GM23338 (cell line): ENCODE measurements around the gene ELMOD3. TPM values are rescaled to one million over a fixed set of nuclear protein-coding genes. Genes with fewer than 3 reads are reported as not detected.

Source experiments
- ATAC-seq: fragments of 200-7000 bp; cut with Tn5 transposase; 3 replicates; pipeline ENCODE4 v1.9.1; 2020
- DNase-seq: peaks from one replicate; pipeline ENCODE4 v3.0.0-alpha.2; 2015; ENCODE audit warnings: low spot score
- H2AFZ ChIP-seq: fragments of 200-600 bp; sonication (generic); 2 replicates; pipeline ENCODE4 v1.8.0; 2016; ENCODE audit warnings: antibody characterized with exemption, mild to moderate bottlenecking, moderate library complexity
- H3F3A ChIP-seq: fragments of 200-600 bp; sonication (generic); replicated peaks from 2 replicates; pipeline ENCODE4 v1.8.0; 2017; ENCODE audit warnings: antibody characterized with exemption, mixed run types, low read depth
- H3K27ac ChIP-seq: fragments of 200-600 bp; sonication (generic); 2 replicates; pipeline ENCODE4 v1.6.1; 2016; ENCODE audit warnings: low read depth
- H3K27me3 ChIP-seq: fragments of 200-600 bp; sonication (generic); 2 replicates; pipeline ENCODE4 v1.8.0; 2016; ENCODE audit warnings: mild to moderate bottlenecking, mixed run types, moderate library complexity; ENCODE audit not compliant: insufficient read depth
- H3K36me3 ChIP-seq: fragments of 200-600 bp; sonication (generic); 2 replicates; pipeline ENCODE4 v1.8.0; 2016; ENCODE audit warnings: mild to moderate bottlenecking; ENCODE audit not compliant: insufficient read depth
- H3K4me1 ChIP-seq: fragments of 200-600 bp; sonication (generic); 2 replicates; pipeline ENCODE4 v1.8.0; 2016; ENCODE audit warnings: mild to moderate bottlenecking, moderate library complexity; ENCODE audit not compliant: insufficient read depth
- H3K4me2 ChIP-seq: fragments of 200-600 bp; sonication (generic); 2 replicates; pipeline ENCODE4 v1.7.1; 2017; ENCODE audit warnings: mixed run types
- H3K4me3 ChIP-seq: fragments of 200-600 bp; sonication (generic); 2 replicates; pipeline ENCODE4 v1.6.1; 2016; ENCODE audit warnings: mixed run types
- H3K79me2 ChIP-seq: fragments of 200-600 bp; sonication (generic); replicated peaks from 2 replicates; pipeline ENCODE4 v1.8.0; 2017; ENCODE audit warnings: mild to moderate bottlenecking; ENCODE audit not compliant: insufficient read depth
- H3K9me2 ChIP-seq: fragments of 200-600 bp; sonication (generic); 2 replicates; pipeline ENCODE4 v1.8.0; 2017; ENCODE audit not compliant: insufficient read depth
- H4K20me1 ChIP-seq: fragments of 200-600 bp; sonication (generic); replicated peaks from 2 replicates; pipeline ENCODE4 v1.8.0; 2017; ENCODE audit warnings: mild to moderate bottlenecking; ENCODE audit not compliant: insufficient read depth
- H3K27ac Mint-ChIP-seq: 2 replicates; pipeline ENCODE4 v1.8.0; 2020; ENCODE audit warnings: inconsistent platforms, mild to moderate bottlenecking, moderate library complexity, mixed read lengths
- H3K27me3 Mint-ChIP-seq: 3 replicates; pipeline ENCODE4 v1.8.0; 2022; ENCODE audit warnings: low read depth, mild to moderate bottlenecking, moderate library complexity, mixed read lengths, inconsistent platforms; ENCODE audit not compliant: insufficient read depth, poor library complexity
- H3K36me3 Mint-ChIP-seq: 3 replicates; pipeline ENCODE4 v1.8.0; 2021; ENCODE audit warnings: low read depth, mild to moderate bottlenecking, inconsistent platforms, moderate library complexity, mixed read lengths
- H3K4me1 Mint-ChIP-seq: 3 replicates; pipeline ENCODE4 v1.8.0; 2020; ENCODE audit warnings: mild to moderate bottlenecking, inconsistent platforms, mixed read lengths
- H3K4me3 Mint-ChIP-seq: 3 replicates; pipeline ENCODE4 v1.8.0; 2021; ENCODE audit warnings: moderate library complexity, mild to moderate bottlenecking, inconsistent platforms, mixed read lengths
- H3K9me3 Mint-ChIP-seq: 3 replicates; pipeline ENCODE4 v1.8.0; 2020; ENCODE audit warnings: moderate library complexity, mild to moderate bottlenecking, inconsistent platforms, mixed read lengths
- CREB1 ChIP-seq: fragments of 250-450 bp; sonication (Bioruptor Pico); IDR thresholded peaks from 2 replicates; pipeline ENCODE4 v1.5.0; 2020; ENCODE audit warnings: low read depth, mild to moderate bottlenecking, moderate library complexity
- CTCF ChIP-seq, 2 experiments: fragments of 200-600 bp in 1 of 2; sonication (generic) in 1 of 2; conservative IDR thresholded peaks; 2 replicates each; pipeline versions ENCODE4 v1.5.1 to v1.6.1; 2016 to 2017; ENCODE audit warnings: antibody characterized with exemption in 2 of 2, low read depth in 2 of 2, mild to moderate bottlenecking in 2 of 2, moderate library complexity in 1 of 2
- ETS1 ChIP-seq: IDR thresholded peaks from 2 replicates; pipeline ENCODE4 v1.6.1; 2016; ENCODE audit warnings: antibody characterized with exemption
- EZH2 ChIP-seq: fragments of 200-600 bp; sonication (generic); IDR thresholded peaks from one replicate; pipeline ENCODE4 v1.8.0; 2017; ENCODE audit warnings: antibody characterized with exemption, mild to moderate bottlenecking, low read depth; ENCODE audit not compliant: unreplicated experiment
- EZH2phosphoT487 ChIP-seq: fragments of 200-600 bp; sonication (generic); IDR thresholded peaks from one replicate; pipeline ENCODE4 v1.8.1; 2018; ENCODE audit warnings: antibody characterized with exemption; ENCODE audit not compliant: unreplicated experiment
- JUNB ChIP-seq: IDR thresholded peaks from one replicate; pipeline ENCODE4 v1.6.1; 2016; ENCODE audit warnings: antibody characterized with exemption; ENCODE audit not compliant: unreplicated experiment
- NANOG ChIP-seq: IDR thresholded peaks from 2 replicates; pipeline ENCODE4 v1.6.1; 2016; ENCODE audit warnings: antibody characterized with exemption, borderline replicate concordance
- POLR2AphosphoS5 ChIP-seq: IDR thresholded peaks from 2 replicates; pipeline ENCODE4 v1.6.1; 2016; ENCODE audit warnings: antibody characterized with exemption, low read depth
- REST ChIP-seq: IDR thresholded peaks from one replicate; pipeline ENCODE4 v1.6.1; 2018; ENCODE audit warnings: antibody characterized with exemption; ENCODE audit not compliant: unreplicated experiment
- STAT1 ChIP-seq: IDR thresholded peaks from one replicate; pipeline ENCODE4 v1.6.1; 2016; ENCODE audit warnings: antibody characterized with exemption; ENCODE audit not compliant: unreplicated experiment
- ZNF114 ChIP-seq: fragments of 250-450 bp; sonication (Bioruptor Pico); IDR thresholded peaks from 2 replicates; pipeline ENCODE4 v1.5.0; 2020; ENCODE audit warnings: mild to moderate bottlenecking, moderate library complexity
- ZNF331 ChIP-seq: fragments of 250-450 bp; sonication (Bioruptor Pico); IDR thresholded peaks from 2 replicates; pipeline ENCODE4 v1.5.0; 2020; ENCODE audit warnings: low read depth, mild to moderate bottlenecking, moderate library complexity
- ZNF462 ChIP-seq: fragments of 250-450 bp; sonication (Bioruptor Pico); IDR thresholded peaks from 2 replicates; pipeline ENCODE4 v1.5.0; 2020; ENCODE audit warnings: mild to moderate bottlenecking, moderate library complexity
- polyA plus RNA-seq: library from polyadenylated mRNA; unstranded; fragments of >200 nt; fragmentation: Nextera tagmentation; extraction: Ambion mirVana; gene quantifications from 2 replicates; pipeline ENCODE4 v1.2.1, GENCODE V29; 2016
- total RNA-seq: library from RNA; depleted of rRNA; stranded (reverse); fragments of >200 nt; shearing (Covaris generic); gene quantifications from 2 replicates; pipeline ENCODE4 v1.2.3, GENCODE V29; 2014

Gene ELMOD3
- total and polyA plus RNA-seq, 2 experiments from 2014 or later, result 8.6 to 8.9 TPM

- DNase-seq (no peak), ATAC-seq (no peak)
- Histone ChIP-seq H3K4me1 (no peaks in the 10 kb centered on the region), H2AFZ (no peak overlapping the region), H3K27ac (no peak overlapping the region), H3F3A (0 out of 2 replicates have a peak, but pooled peaks cover 3% of the 10 kb centered on the region), H3K9me2 (no peaks in the 10 kb centered on the region), H4K20me1 (no peaks in the 10 kb centered on the region), H3K4me2 (no peak overlapping the region), H3K36me3 (peaks cover 4% of the 10 kb centered on the region), H3K27me3 (no peaks in the 10 kb centered on the region), H3K4me3 (no peak overlapping the region), H3K79me2 (peaks cover 7% of the 10 kb centered on the region)
- Mint-ChIP-seq H3K27ac (no peak overlapping the region), H3K9me3 (peaks cover 12% of the 10 kb centered on the region), H3K4me1 (peaks cover 12% of the 10 kb centered on the region), H3K36me3 (peaks cover 15% of the 10 kb centered on the region), H3K27me3 (peaks cover 5% of the 10 kb centered on the region), H3K4me3 (no peak overlapping the region)
- TF ChIP-seq POLR2AphosphoS5 (no peak), ZNF462 (CRISPR knock-in tag) (no peak), ETS1 (no peak), EZH2phosphoT487 (no peak), REST (no peak), ZNF114 (CRISPR knock-in tag) (no peak), CTCF (conservative IDR thresholded peaks at IDR 0.05; ENCODE audit: low read depth in 2 of 2) (no peak), EZH2 (no peak), STAT1 (no peak), JUNB (no peak), CREB1 (no peak), ZNF331 (no peak), NANOG (no peak)
These were observed 44.5 kb downstream of the ELMOD3 start for GRCh38 chr2:85399183-85399455.
